Measurements from ENCODE around the gene MAP10. TPM values are rescaled to one million over a fixed set of nuclear protein-coding genes. Genes with fewer than 3 reads are reported as not detected.

MAP10 gene
- total RNA-seq, 2 experiments from 2014 or later = 0.99 to 1.2 TPM

- no peak overlapping the region for H3K27ac Mint-ChIP-seq
- Histone ChIP-seq H3K27me3 (ENCODE audit: control insufficient read depth in 1 of 2, insufficient read depth in 2 of 2, low read length in 2 of 2) (peaks cover 0 to 3% of the 10 kb centered on the region in 2 experiments), H3K27ac (ENCODE audit: low read depth in 1 of 2, low read length in 2 of 2) (no peak overlapping the region), H3K36me3 (ENCODE audit: insufficient read depth, low read length) (no peaks in the 10 kb centered on the region), H3K4me1 (ENCODE audit: insufficient read depth, low read length) (no peaks in the 10 kb centered on the region), H3K9me3 (ENCODE audit: control insufficient read depth in 1 of 2, insufficient read depth in 1 of 2, low read length in 2 of 2) (no peaks in the 10 kb centered on the region), H3K4me3 (ENCODE audit: low read length) (no peak overlapping the region)
- no peaks in the 10 kb centered on the region for H3K27me3 Mint-ChIP-seq
- no peaks in the 10 kb centered on the region for H3K36me3 Mint-ChIP-seq (ENCODE audit: low read depth)
- no peaks in the 10 kb centered on the region for H3K4me1 Mint-ChIP-seq (ENCODE audit: low read depth)
- no peak for TF ChIP-seq CTCF (IDR thresholded peaks at IDR 0.05)
- DNase-seq (no peak), ATAC-seq (ENCODE audit: poor library complexity) (no peak)
- CTCF ChIA-PET = no interaction called here
- H3K4me3 Mint-ChIP-seq = no peak overlapping the region
- intact Hi-C loops (cut with DNase I, micrococcal nuclease) = no loop called here
- POLR2A ChIA-PET = no interaction called here
- no peaks in the 10 kb centered on the region for H3K9me3 Mint-ChIP-seq
These were observed 36.4 kb upstream of the MAP10 start for GRCh38 chr1:232768793-232769192.

- Histone ChIP-seq H3K27ac (ENCODE audit: low read depth in 1 of 2, low read length in 2 of 2) (no peak overlapping the region), H3K4me1 (ENCODE audit: insufficient read depth, low read length) (no peaks in the 10 kb centered on the region), H3K9me3 (ENCODE audit: control insufficient read depth in 1 of 2, insufficient read depth in 1 of 2, low read length in 2 of 2) (no peaks in the 10 kb centered on the region), H3K4me3 (ENCODE audit: low read length) (no peak overlapping the region), H3K36me3 (ENCODE audit: insufficient read depth, low read length) (no peaks in the 10 kb centered on the region), H3K27me3 (ENCODE audit: control insufficient read depth in 1 of 2, insufficient read depth in 2 of 2, low read length in 2 of 2) (peaks cover 0 to 3% of the 10 kb centered on the region in 2 experiments)
- H3K36me3 Mint-ChIP-seq (ENCODE audit: low read depth) = no peaks in the 10 kb centered on the region
- POLR2A ChIA-PET = no interaction called here
- no peaks in the 10 kb centered on the region for H3K4me1 Mint-ChIP-seq (ENCODE audit: low read depth)
- CTCF ChIA-PET = no interaction called here
- no peak for TF ChIP-seq CTCF (IDR thresholded peaks at IDR 0.05)
- H3K27ac Mint-ChIP-seq = no peak overlapping the region
- DNase-seq = no peak
- H3K4me3 Mint-ChIP-seq = no peak overlapping the region
- no peak for ATAC-seq (ENCODE audit: poor library complexity)
- no peaks in the 10 kb centered on the region for H3K27me3 Mint-ChIP-seq
- intact Hi-C loops (cut with DNase I, micrococcal nuclease) = no loop called here
- no peaks in the 10 kb centered on the region for H3K9me3 Mint-ChIP-seq
These were observed 35.5 kb upstream of the MAP10 start for GRCh38 chr1:232769733-232770132.

- CTCF ChIA-PET = no interaction called here
These were observed 31.5 kb upstream of the MAP10 start for GRCh38 chr1:232773752-232774151.

More at GRCh38 chr1:232773752-232774151, 31.5 kb upstream of the MAP10 start:
- peaks cover 0 to 3% of the 10 kb centered on the region in 2 experiments for H3K27me3 ChIP-seq (ENCODE audit: control insufficient read depth in 1 of 2, insufficient read depth in 2 of 2, low read length in 2 of 2)
- H3K4me1 Mint-ChIP-seq (ENCODE audit: low read depth) = no peaks in the 10 kb centered on the region
- no peak overlapping the region for H3K4me3 ChIP-seq (ENCODE audit: low read length)
- no peaks in the 10 kb centered on the region for H3K36me3 ChIP-seq (ENCODE audit: insufficient read depth, low read length)
- no peaks in the 10 kb centered on the region for H3K4me1 ChIP-seq (ENCODE audit: insufficient read depth, low read length)
- H3K27ac Mint-ChIP-seq = no peak overlapping the region
- H3K9me3 Mint-ChIP-seq = no peaks in the 10 kb centered on the region
- no peaks in the 10 kb centered on the region for H3K36me3 Mint-ChIP-seq (ENCODE audit: low read depth)
- POLR2A ChIA-PET = no interaction called here
- ATAC-seq (ENCODE audit: poor library complexity) (no peak), DNase-seq (no peak)
- H3K9me3 ChIP-seq (ENCODE audit: control insufficient read depth in 1 of 2, insufficient read depth in 1 of 2, low read length in 2 of 2) = no peaks in the 10 kb centered on the region
- intact Hi-C loops (cut with DNase I, micrococcal nuclease) = no loop called here
- no peak overlapping the region for H3K27ac ChIP-seq (ENCODE audit: low read depth in 1 of 2, low read length in 2 of 2)
- no peak for TF ChIP-seq CTCF (IDR thresholded peaks at IDR 0.05)
- H3K4me3 Mint-ChIP-seq = no peak overlapping the region
- no peaks in the 10 kb centered on the region for H3K27me3 Mint-ChIP-seq
